ENCODE measurements around the gene TSC22D1. TPM values are rescaled to one million over a fixed set of nuclear protein-coding genes. Genes with fewer than 3 reads are reported as not detected.

TSC22D1 gene
- total RNA-seq, 4 donors from 2014 or later, result 70.1 to 194 (median 152) TPM

DNA sequence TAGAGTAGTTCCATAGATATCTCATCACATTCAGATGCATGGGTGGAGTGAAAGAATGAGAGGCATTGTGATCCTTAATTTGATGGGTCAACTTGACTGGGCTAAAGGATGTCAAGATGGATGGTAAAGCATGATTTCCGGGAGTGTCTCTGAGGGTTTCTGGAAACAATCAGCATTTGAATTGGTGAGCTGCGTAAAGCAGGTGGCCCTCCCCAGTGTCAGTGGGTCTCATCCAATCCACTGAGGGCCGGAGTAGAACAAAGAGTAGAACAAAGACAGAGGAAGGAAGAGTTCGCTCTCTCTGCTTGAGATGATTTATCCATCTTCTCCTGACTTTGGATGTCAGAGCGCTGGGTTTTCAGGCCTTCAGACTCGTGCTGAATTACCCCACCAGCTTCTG is 159.4 kb downstream of the TSC22D1 start:
- Histone ChIP-seq H3K27ac (no peak overlapping the region), H3K27me3 (no peaks in the 10 kb centered on the region), H3K36me3 (no peaks in the 10 kb centered on the region), H3K4me3 (no peak overlapping the region), H3K4me1 (no peaks in the 10 kb centered on the region), H3K9me3 (no peaks in the 10 kb centered on the region)
- TF ChIP-seq POLR2A (IDR thresholded peaks at IDR 0.05) (no peak), CTCF (IDR thresholded peaks at IDR 0.05) (no peak)
- no peak for DNase-seq

DNA sequence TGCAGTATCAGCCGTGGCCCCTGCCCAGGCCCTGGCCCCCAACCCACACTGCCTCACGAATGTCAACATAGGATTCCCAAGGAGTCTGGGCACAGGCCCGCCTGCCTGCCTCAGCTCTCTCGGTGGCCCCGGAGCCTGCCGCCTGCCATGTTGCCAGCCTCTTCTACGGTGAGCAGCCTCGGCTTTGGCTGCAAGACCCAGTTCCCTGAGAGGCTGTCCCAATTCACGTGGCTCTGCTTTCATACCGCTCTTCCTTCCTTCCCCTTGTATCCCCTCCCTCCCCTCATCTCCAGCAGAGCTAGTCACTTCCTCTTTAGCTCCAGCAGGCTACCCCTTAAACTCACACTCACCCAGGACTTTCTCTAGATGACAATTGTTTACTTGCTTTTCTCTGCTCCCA is 159.8 kb downstream of the TSC22D1 start:
- TF ChIP-seq CTCF (IDR thresholded peaks at IDR 0.05) (no peak), POLR2A (IDR thresholded peaks at IDR 0.05) (no peak)
- Histone ChIP-seq H3K27ac (no peak overlapping the region), H3K27me3 (no peaks in the 10 kb centered on the region)

DNA sequence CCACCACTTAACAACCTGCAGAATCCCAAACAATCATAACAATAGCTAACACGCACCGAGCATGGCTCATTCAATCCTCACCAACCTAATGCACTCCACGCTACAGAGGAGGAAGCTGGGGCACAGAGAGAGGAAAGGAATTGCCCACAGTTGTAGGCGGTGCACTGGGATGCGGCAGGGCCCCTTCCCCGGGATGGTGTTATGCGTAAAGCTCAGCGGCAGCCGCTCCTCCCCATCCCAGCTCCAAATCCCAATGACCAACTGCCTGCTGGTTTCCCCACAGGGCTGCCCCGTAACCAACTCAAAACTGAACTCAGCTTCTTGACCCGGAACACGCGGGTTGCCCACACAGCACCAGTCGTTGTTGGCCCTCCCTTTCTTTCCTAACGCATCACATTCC is 160.3 kb downstream of the TSC22D1 start:
- H3K27me3 ChIP-seq, result no peaks in the 10 kb centered on the region
- H3K36me3 ChIP-seq, result no peaks in the 10 kb centered on the region
- TF ChIP-seq CTCF (IDR thresholded peaks at IDR 0.05) (no peak), POLR2A (IDR thresholded peaks at IDR 0.05) (no peak)
- H3K27ac ChIP-seq, result no peak overlapping the region
- H3K4me3 ChIP-seq, result no peak overlapping the region
- DNase-seq, result no peak
- H3K4me1 ChIP-seq, result no peaks in the 10 kb centered on the region
- H3K9me3 ChIP-seq, result no peaks in the 10 kb centered on the region

More for the DNA sequence above, 159.8 kb downstream of the TSC22D1 start:
- Histone ChIP-seq H3K4me3 (no peak overlapping the region), H3K36me3 (no peaks in the 10 kb centered on the region), H3K4me1 (no peaks in the 10 kb centered on the region), H3K9me3 (no peaks in the 10 kb centered on the region)
- no peak for DNase-seq

GRCh38 chr13:44414716-44415115 is 161.4 kb downstream of the TSC22D1 start:
- H3K36me3 ChIP-seq, result no peaks in the 10 kb centered on the region
- no peak for DNase-seq
- no peaks in the 10 kb centered on the region for H3K4me1 ChIP-seq
- no peak overlapping the region for H3K4me3 ChIP-seq
- no peaks in the 10 kb centered on the region for H3K27me3 ChIP-seq
- no peaks in the 10 kb centered on the region for H3K9me3 ChIP-seq
- TF ChIP-seq CTCF (IDR thresholded peaks at IDR 0.05) (no peak), POLR2A (IDR thresholded peaks at IDR 0.05) (no peak)
- no peak overlapping the region for H3K27ac ChIP-seq

DNA sequence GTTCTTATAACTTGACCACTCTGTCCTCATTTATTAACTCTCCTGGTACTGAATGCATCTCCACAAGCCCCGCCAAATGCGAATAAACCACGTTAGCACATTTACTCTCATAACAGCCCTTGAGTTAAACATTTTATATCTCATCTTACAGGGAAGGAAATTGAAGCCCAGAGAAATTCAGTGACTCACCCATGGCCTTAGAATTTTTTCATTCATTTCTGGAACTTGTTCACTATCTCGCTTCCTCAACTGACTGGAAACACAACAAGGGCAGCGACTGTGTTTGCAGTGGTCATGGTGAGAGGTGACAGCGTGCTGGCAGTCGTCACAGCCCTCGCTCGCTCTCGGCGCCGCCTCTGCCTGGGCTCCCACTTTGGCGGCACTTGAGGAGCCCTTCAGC is 163.0 kb downstream of the TSC22D1 start:
- Histone ChIP-seq H3K4me1 (no peaks in the 10 kb centered on the region), H3K27ac (no peak overlapping the region), H3K9me3 (no peaks in the 10 kb centered on the region), H3K4me3 (no peak overlapping the region), H3K36me3 (no peaks in the 10 kb centered on the region), H3K27me3 (no peaks in the 10 kb centered on the region)
- no peak for DNase-seq
- TF ChIP-seq POLR2A (IDR thresholded peaks at IDR 0.05), result no peak
- no peak for TF ChIP-seq CTCF (IDR thresholded peaks at IDR 0.05)

DNA sequence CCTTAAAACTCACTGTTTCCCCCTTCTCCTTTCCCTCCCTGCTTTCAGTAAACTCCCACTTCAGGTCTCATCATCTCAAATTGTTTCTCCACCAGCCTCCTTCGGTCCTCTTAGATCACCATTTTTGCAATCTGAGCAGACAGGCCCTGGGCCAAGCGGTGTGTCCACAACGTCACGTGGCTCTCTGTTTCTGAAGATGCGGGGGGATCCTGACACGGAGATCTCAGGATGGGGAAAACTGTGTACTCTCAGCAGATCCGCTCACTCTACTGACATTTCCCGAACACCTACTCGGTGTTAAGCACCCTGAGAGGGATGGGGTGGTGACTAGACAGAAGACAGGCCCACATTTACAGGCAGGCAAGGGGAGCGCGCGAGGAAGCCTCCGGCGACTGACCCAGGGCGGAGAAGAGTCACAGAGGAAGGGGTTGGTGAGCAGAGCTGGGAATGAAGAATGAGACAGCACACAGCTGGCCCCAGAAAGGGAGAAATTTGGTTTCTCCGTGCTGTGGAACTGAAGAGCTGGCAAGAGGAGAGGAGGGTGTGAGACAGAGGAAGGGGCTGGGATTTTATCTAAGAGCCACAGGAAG is 163.7 kb downstream of the TSC22D1 start:
- Histone ChIP-seq H3K36me3 (no peaks in the 10 kb centered on the region), H3K4me1 (no peaks in the 10 kb centered on the region), H3K27me3 (no peaks in the 10 kb centered on the region), H3K4me3 (no peak overlapping the region), H3K9me3 (no peaks in the 10 kb centered on the region), H3K27ac (no peak overlapping the region)
- DNase-seq, result no peak
- TF ChIP-seq POLR2A (IDR thresholded peaks at IDR 0.05) (no peak), CTCF (IDR thresholded peaks at IDR 0.05) (no peak)

Measured in Peyer's patch (tissue), 4 donors.